Measurements from ENCODE around the gene GALNT17. TPM values are rescaled to one million over a fixed set of nuclear protein-coding genes. Genes with fewer than 3 reads are reported as not detected.

The GALNT17 gene
- total RNA-seq, 5 donors from 2014 or later (not counting 1 experiment from before 2014, with no cell fraction given) = 0.09 to 0.20 TPM; not detected in 3

DNA sequence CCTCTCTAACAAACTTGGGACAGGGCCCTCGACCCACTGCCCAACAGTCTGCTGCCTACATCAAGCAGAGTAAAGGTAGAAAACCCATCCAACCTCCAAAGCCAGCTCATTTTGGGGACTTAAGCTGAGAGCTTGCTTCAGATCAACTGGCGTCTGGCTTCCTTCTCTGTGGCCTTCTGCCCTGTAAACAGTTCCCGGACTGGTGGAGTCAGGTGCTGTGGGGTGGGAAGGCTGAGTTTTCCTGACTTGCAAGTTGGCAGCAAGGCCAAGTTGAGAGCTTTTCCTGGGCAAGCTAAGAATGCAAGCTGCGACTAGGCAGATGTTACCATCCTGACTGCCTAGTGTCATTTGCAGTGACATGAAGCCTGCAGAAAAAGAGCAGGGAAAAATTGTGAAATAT is 3.7 kb downstream of the GALNT17 start:
- Histone ChIP-seq H3K4me3 (ENCODE audit: control insufficient read depth in 1 of 2, extremely low read depth in 1 of 2, low read length in 1 of 2) (no peak overlapping the region), H3K9me3 (no peaks in the 10 kb centered on the region), H3K4me1 (ENCODE audit: control insufficient read depth in 1 of 2, extremely low read depth in 1 of 2, insufficient read depth in 2 of 2, low read length in 2 of 2) (no peaks in the 10 kb centered on the region), H3K27ac (ENCODE audit: low read length) (no peak overlapping the region), H3K36me3 (ENCODE audit: control insufficient read depth in 2 of 2, extremely low read depth in 1 of 2, insufficient read depth in 1 of 2, low read length in 1 of 2) (no peaks in the 10 kb centered on the region), H3K27me3 (replicated peaks in 1 of 2; ENCODE audit: control insufficient read depth in 2 of 2, extremely low read depth in 1 of 2, insufficient read depth in 2 of 2, low read length in 1 of 2) (peaks cover 4 to 19% of the 10 kb centered on the region in 2 experiments)
- Mint-ChIP-seq H3K4me3 (no peak overlapping the region), H3K36me3 (no peaks in the 10 kb centered on the region), H3K4me1 (peaks cover 0 to 4% (median 0%) of the 10 kb centered on the region in 3 donors), H3K27me3 (peaks cover 13 to 17% of the 10 kb centered on the region in 2 donors), H3K9me3 (peaks cover 0 to 17% (median 4%) of the 10 kb centered on the region in 3 donors), H3K27ac (no peak overlapping the region)
- WGBS (ENCODE audit: insufficient coverage) = 45% methylated on average over 3 of the region's 4 CpGs
- ATAC-seq (replicated peaks in 1 of 4) (no peak), DNase-seq (no peak)
- ChIA-PET CTCF (no interaction called here), POLR2A (no interaction called here)

GRCh38 chr7:71137479-71137878 is 5.5 kb downstream of the GALNT17 start:
- no peaks in the 10 kb centered on the region for H3K4me1 ChIP-seq (ENCODE audit: control insufficient read depth in 1 of 2, extremely low read depth in 1 of 2, insufficient read depth in 2 of 2, low read length in 2 of 2)
- no peaks in the 10 kb centered on the region for H3K9me3 ChIP-seq
- no peak overlapping the region for H3K4me3 ChIP-seq (ENCODE audit: control insufficient read depth in 1 of 2, extremely low read depth in 1 of 2, low read length in 1 of 2)
- 100% methylated on average over 2 of the region's 7 CpGs for WGBS (ENCODE audit: insufficient coverage)
- ChIA-PET POLR2A (no interaction called here), CTCF (no interaction called here)
- peaks cover 4 to 12% of the 10 kb centered on the region in 2 experiments for H3K27me3 ChIP-seq (replicated peaks in 1 of 2; ENCODE audit: control insufficient read depth in 2 of 2, extremely low read depth in 1 of 2, insufficient read depth in 2 of 2, low read length in 1 of 2)
- H3K27ac Mint-ChIP-seq = no peak overlapping the region
- ATAC-seq (replicated peaks in 1 of 4) (no peak), DNase-seq (no peak)
- H3K4me1 Mint-ChIP-seq = peaks cover 0 to 2% (median 0%) of the 10 kb centered on the region in 3 donors
- no peak overlapping the region for H3K4me3 Mint-ChIP-seq
- H3K27me3 Mint-ChIP-seq = peaks cover 10 to 11% of the 10 kb centered on the region in 2 donors
- no peak overlapping the region for H3K27ac ChIP-seq (ENCODE audit: low read length)
- peaks cover 4 to 21% (median 4%) of the 10 kb centered on the region in 3 donors for H3K9me3 Mint-ChIP-seq
- H3K36me3 Mint-ChIP-seq = no peaks in the 10 kb centered on the region
- H3K36me3 ChIP-seq (ENCODE audit: control insufficient read depth in 2 of 2, extremely low read depth in 1 of 2, insufficient read depth in 1 of 2, low read length in 1 of 2) = no peaks in the 10 kb centered on the region

- ChIA-PET CTCF (no interaction called here), POLR2A (no interaction called here)
- Histone ChIP-seq H3K27ac (ENCODE audit: low read length) (no peak overlapping the region), H3K4me1 (ENCODE audit: control insufficient read depth in 1 of 2, extremely low read depth in 1 of 2, insufficient read depth in 2 of 2, low read length in 2 of 2) (no peaks in the 10 kb centered on the region), H3K9me3 (no peaks in the 10 kb centered on the region), H3K36me3 (ENCODE audit: control insufficient read depth in 2 of 2, extremely low read depth in 1 of 2, insufficient read depth in 1 of 2, low read length in 1 of 2) (no peaks in the 10 kb centered on the region), H3K27me3 (replicated peaks in 1 of 2; ENCODE audit: control insufficient read depth in 2 of 2, extremely low read depth in 1 of 2, insufficient read depth in 2 of 2, low read length in 1 of 2) (no peaks in the 10 kb centered on the region), H3K4me3 (ENCODE audit: control insufficient read depth in 1 of 2, extremely low read depth in 1 of 2, low read length in 1 of 2) (no peak overlapping the region)
- Mint-ChIP-seq H3K4me1 (no peaks in the 10 kb centered on the region), H3K9me3 (peaks cover 9 to 22% (median 10%) of the 10 kb centered on the region in 3 donors), H3K27ac (no peak overlapping the region), H3K36me3 (no peaks in the 10 kb centered on the region), H3K4me3 (no peak overlapping the region), H3K27me3 (peaks cover 0 to 3% of the 10 kb centered on the region in 2 donors)
- DNase-seq = no peak
- 30% methylated on average over 2 of the region's 4 CpGs for WGBS (ENCODE audit: insufficient coverage)
- ATAC-seq (replicated peaks in 1 of 4) = no peak
These were observed 8.3 kb downstream of the GALNT17 start for GRCh38 chr7:71140264-71140663.

- H3K27me3 Mint-ChIP-seq = peaks cover 0 to 3% of the 10 kb centered on the region in 2 donors
- no peak overlapping the region for H3K27ac Mint-ChIP-seq
- Histone ChIP-seq H3K27ac (ENCODE audit: low read length) (no peak overlapping the region), H3K4me3 (ENCODE audit: control insufficient read depth in 1 of 2, extremely low read depth in 1 of 2, low read length in 1 of 2) (no peak overlapping the region), H3K36me3 (ENCODE audit: control insufficient read depth in 2 of 2, extremely low read depth in 1 of 2, insufficient read depth in 1 of 2, low read length in 1 of 2) (no peaks in the 10 kb centered on the region), H3K9me3 (no peaks in the 10 kb centered on the region), H3K27me3 (replicated peaks in 1 of 2; ENCODE audit: control insufficient read depth in 2 of 2, extremely low read depth in 1 of 2, insufficient read depth in 2 of 2, low read length in 1 of 2) (no peaks in the 10 kb centered on the region), H3K4me1 (ENCODE audit: control insufficient read depth in 1 of 2, extremely low read depth in 1 of 2, insufficient read depth in 2 of 2, low read length in 2 of 2) (no peaks in the 10 kb centered on the region)
- H3K9me3 Mint-ChIP-seq = peaks cover 11 to 25% (median 16%) of the 10 kb centered on the region in 3 donors
- WGBS (ENCODE audit: insufficient coverage) = 20% methylated on average over 1 of the region's 6 CpGs
- no peak for DNase-seq
- no peak for ATAC-seq (replicated peaks in 1 of 4)
- H3K4me1 Mint-ChIP-seq = no peaks in the 10 kb centered on the region
- POLR2A ChIA-PET = no interaction called here
- H3K36me3 Mint-ChIP-seq = no peaks in the 10 kb centered on the region
- CTCF ChIA-PET = no interaction called here
- H3K4me3 Mint-ChIP-seq = no peak overlapping the region
These were observed 13.0 kb downstream of the GALNT17 start for GRCh38 chr7:71144963-71145362.

DNA sequence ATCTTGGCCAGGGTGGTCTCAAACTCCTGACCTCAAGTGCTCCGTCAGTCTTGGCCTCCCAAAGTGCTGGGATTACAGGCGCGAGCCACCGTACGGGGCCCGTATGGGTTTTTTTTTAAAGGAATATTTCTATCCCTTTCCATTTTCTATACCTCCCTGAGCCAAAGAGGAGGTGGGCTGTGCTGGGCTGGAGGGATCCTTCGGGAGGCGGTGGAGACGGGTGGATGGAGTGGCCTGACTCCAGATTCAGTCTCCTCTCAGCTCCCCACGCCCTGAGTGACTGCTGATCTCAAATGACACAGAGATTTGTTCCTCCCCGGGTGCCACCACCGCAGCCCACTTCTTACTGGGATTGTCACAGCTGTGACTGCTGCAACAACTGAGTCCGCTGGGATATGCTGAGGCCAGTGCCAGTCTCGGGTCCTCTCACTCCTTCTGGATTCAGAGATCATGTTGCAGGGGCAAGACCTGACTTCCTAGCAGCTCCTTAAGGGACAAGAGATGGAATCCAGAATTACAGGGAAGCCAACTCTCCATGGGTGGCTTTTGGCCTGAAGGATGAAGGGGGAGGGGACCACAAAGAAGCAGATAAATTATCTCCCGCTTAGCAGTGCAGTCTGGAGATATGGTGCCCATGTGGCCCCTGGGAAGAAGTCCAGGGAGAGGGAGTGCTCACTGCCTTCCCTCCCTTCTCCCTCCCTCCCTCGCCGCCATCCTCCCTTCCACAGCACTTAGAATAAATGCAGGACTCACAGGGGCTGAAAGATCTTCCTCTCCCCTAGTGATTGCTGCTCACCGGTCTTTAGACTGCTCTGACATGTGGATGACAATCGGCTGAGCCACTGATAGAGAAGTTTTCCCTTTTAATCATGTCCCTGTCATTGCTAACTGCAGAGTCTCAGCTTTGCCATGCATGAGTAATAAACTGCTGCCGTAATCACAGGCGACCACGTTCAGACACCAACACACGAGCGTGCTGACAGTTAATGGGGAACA is 14.3 kb downstream of the GALNT17 start:
- Mint-ChIP-seq H3K36me3 (no peaks in the 10 kb centered on the region), H3K9me3 (peaks cover 13 to 25% (median 16%) of the 10 kb centered on the region in 3 donors), H3K4me3 (no peak overlapping the region), H3K27me3 (peaks cover 0 to 3% of the 10 kb centered on the region in 2 donors), H3K4me1 (no peaks in the 10 kb centered on the region), H3K27ac (no peak overlapping the region)
- Histone ChIP-seq H3K4me3 (ENCODE audit: control insufficient read depth in 1 of 2, extremely low read depth in 1 of 2, low read length in 1 of 2) (no peak overlapping the region), H3K27ac (ENCODE audit: low read length) (no peak overlapping the region), H3K9me3 (no peaks in the 10 kb centered on the region), H3K27me3 (replicated peaks in 1 of 2; ENCODE audit: control insufficient read depth in 2 of 2, extremely low read depth in 1 of 2, insufficient read depth in 2 of 2, low read length in 1 of 2) (no peaks in the 10 kb centered on the region), H3K36me3 (ENCODE audit: control insufficient read depth in 2 of 2, extremely low read depth in 1 of 2, insufficient read depth in 1 of 2, low read length in 1 of 2) (no peaks in the 10 kb centered on the region), H3K4me1 (ENCODE audit: control insufficient read depth in 1 of 2, extremely low read depth in 1 of 2, insufficient read depth in 2 of 2, low read length in 2 of 2) (no peaks in the 10 kb centered on the region)
- no peak for DNase-seq
- WGBS (ENCODE audit: insufficient coverage) = 78% methylated on average over 12 of the region's 24 CpGs
- CTCF ChIA-PET = no interaction called here
- POLR2A ChIA-PET = no interaction called here
- ATAC-seq (replicated peaks in 1 of 4) = no peak

DNA sequence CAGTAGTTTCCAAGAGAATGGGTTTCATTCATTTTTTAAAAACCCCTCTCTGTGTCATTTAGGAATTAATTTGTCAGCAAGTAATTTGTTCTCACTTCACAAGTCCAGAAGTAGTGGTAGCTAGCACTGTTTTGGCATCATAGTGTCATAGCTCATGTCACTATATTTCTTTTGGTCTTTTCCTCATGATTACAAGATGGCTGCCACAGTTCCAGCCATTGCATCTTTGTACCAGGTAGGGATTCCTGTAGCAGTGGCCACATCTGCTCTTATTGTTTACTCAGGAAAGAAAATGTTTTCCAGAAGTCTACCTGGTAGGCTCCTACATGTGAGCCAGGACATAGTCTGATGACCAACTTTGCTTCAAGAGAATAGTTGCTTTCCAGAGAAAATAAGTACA is 16.2 kb downstream of the GALNT17 start:
- H3K36me3 Mint-ChIP-seq = no peaks in the 10 kb centered on the region
- ChIA-PET POLR2A (no interaction called here), CTCF (no interaction called here)
- H3K4me1 Mint-ChIP-seq = no peaks in the 10 kb centered on the region
- DNase-seq (no peak), ATAC-seq (replicated peaks in 1 of 4) (no peak)
- no peak overlapping the region for H3K4me3 Mint-ChIP-seq
- no peak overlapping the region for H3K27ac Mint-ChIP-seq
- Histone ChIP-seq H3K4me1 (ENCODE audit: control insufficient read depth in 1 of 2, extremely low read depth in 1 of 2, insufficient read depth in 2 of 2, low read length in 2 of 2) (no peaks in the 10 kb centered on the region), H3K4me3 (ENCODE audit: control insufficient read depth in 1 of 2, extremely low read depth in 1 of 2, low read length in 1 of 2) (no peak overlapping the region), H3K9me3 (no peaks in the 10 kb centered on the region), H3K36me3 (ENCODE audit: control insufficient read depth in 2 of 2, extremely low read depth in 1 of 2, insufficient read depth in 1 of 2, low read length in 1 of 2) (no peaks in the 10 kb centered on the region), H3K27me3 (replicated peaks in 1 of 2; ENCODE audit: control insufficient read depth in 2 of 2, extremely low read depth in 1 of 2, insufficient read depth in 2 of 2, low read length in 1 of 2) (no peaks in the 10 kb centered on the region), H3K27ac (ENCODE audit: low read length) (no peak overlapping the region)
- H3K27me3 Mint-ChIP-seq = no peaks in the 10 kb centered on the region
- peaks cover 12 to 30% (median 15%) of the 10 kb centered on the region in 3 donors for H3K9me3 Mint-ChIP-seq
